Erythroblast (primary cell): ENCODE data around the gene MAGOHB.
"Not testable (repeated sequence)": the region's sequence is repeated elsewhere in the genome, so short reads cannot be mapped to it uniquely, and the experiment has no call there.

Experiments used
- DNase-seq, 2 experiments: peaks; one replicate each; lab custom pipeline; 2025; lab: John Stamatoyannopoulos, UW
- GATA1 ChIP-seq: IDR thresholded peaks from 2 replicates; pipeline ENCODE4 v1.6.1; 2011; ENCODE audit warnings: low read depth, mild to moderate bottlenecking, control low read depth, low read length, moderate library complexity
- POLR2A ChIP-seq: IDR thresholded peaks from 2 replicates; pipeline ENCODE4 v1.6.1; 2011; ENCODE audit warnings: mild to moderate bottlenecking, low read length

MAGOHB gene

GRCh38 chr12:10613349-10614055 is at the start of gene MAGOHB:
MAGOHB (minus strand) TSS chr12:10613609; CDS start chr12:10613532, 77 bp downstream.
- TF ChIP-seq GATA1: no peak
- TF ChIP-seq POLR2A: peak; percentile 92

DNA sequence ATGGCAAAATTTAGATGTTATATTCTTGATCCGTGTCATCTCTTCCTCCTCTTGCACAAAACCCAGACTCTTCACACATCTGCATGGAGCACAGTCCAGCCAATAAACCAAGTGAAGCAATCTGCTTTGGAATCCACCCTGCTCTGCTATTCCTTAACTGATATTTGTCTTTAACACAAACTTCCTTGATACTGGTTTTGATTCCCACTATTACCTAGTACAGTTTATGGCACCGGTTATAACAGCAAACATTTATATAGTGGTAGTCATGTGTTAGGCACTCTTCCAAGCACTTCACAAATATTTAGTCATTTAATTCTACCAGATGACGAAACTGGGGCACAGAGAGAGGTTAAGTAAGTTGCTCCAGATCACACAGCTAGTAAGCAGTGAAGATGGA is 47.9 kb upstream of the MAGOHB start:
- no peak for TF ChIP-seq GATA1
- TF ChIP-seq POLR2A: no peak
- no peak for DNase-seq

More at GRCh38 chr12:10613349-10614055, at the start of gene MAGOHB:
- DNase-seq: peak; percentile 97 to 98

- TF ChIP-seq GATA1: no peak
- no peak for TF ChIP-seq POLR2A
- DNase-seq: no peak
These were observed 40.6 kb upstream of the MAGOHB start for GRCh38 chr12:10654003-10654402.

- DNase-seq: no peak
- TF ChIP-seq POLR2A (no peak), GATA1 (no peak)
These were observed 38.8 kb upstream of the MAGOHB start for GRCh38 chr12:10652192-10652591.

- DNase-seq: not testable (repeated sequence)
These were observed 33.2 kb upstream of the MAGOHB start for GRCh38 chr12:10646576-10646975.

- no peak for TF ChIP-seq POLR2A
- TF ChIP-seq GATA1: no peak
These were observed 32.5 kb upstream of the MAGOHB start for GRCh38 chr12:10645910-10646309.

GRCh38 chr12:10641735-10642500 is 28.5 kb upstream of the MAGOHB start:
- no peak for DNase-seq

More at GRCh38 chr12:10645910-10646309, 32.5 kb upstream of the MAGOHB start:
- no peak for DNase-seq

GRCh38 chr12:10638728-10639127 is 25.3 kb upstream of the MAGOHB start:
- TF ChIP-seq POLR2A (no peak), GATA1 (no peak)
- DNase-seq: no peak

More at GRCh38 chr12:10641735-10642500, 28.5 kb upstream of the MAGOHB start:
- no peak for TF ChIP-seq GATA1

DNA sequence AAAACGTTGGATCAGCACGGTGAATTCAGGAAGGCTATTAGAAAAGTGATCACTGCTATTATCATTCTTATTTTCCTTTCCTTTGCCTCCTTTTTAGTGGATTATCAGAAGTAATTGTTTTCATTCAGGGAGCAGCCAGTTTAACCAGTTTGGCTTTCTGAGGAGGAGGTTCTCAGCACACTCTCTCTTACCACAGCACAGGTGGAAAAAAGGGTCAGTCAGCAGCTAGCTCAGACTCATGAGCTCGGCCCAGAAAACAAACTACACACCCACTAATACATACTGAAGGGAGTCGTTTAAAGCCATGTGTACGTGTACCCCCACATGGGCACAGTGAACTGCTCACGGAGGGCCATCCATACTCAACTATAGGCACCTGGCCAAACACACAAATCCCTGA is 23.2 kb upstream of the MAGOHB start:
- DNase-seq: no peak
- no peak for TF ChIP-seq GATA1
- no peak for TF ChIP-seq POLR2A

DNA sequence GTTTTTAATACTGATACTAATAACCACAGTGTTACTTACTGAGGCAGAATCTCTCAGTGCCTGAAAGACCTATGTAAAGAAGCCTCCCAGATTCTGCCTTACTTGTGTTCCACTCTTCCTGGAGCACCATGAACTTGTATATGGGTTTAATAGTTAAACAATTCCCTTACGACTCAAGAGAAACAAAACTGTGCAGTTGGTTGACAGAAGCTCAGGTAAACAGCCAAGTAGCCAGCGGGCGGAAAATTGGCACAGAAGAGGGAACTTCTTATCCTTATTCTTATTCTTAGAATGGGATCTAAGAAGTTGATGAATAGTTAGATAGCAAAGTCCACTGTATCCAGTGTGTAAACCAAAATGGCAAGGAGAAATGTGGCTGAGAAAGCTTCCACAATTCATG is 22.7 kb upstream of the MAGOHB start:
- DNase-seq: no peak
- no peak for TF ChIP-seq POLR2A
- no peak for TF ChIP-seq GATA1

GRCh38 chr12:10635306-10635705 is 21.9 kb upstream of the MAGOHB start:
- no peak for DNase-seq
- no peak for TF ChIP-seq GATA1
- TF ChIP-seq POLR2A: no peak

- TF ChIP-seq POLR2A (no peak), GATA1 (no peak)
- no peak for DNase-seq
These were observed 21.0 kb upstream of the MAGOHB start for GRCh38 chr12:10634427-10634826.

DNA sequence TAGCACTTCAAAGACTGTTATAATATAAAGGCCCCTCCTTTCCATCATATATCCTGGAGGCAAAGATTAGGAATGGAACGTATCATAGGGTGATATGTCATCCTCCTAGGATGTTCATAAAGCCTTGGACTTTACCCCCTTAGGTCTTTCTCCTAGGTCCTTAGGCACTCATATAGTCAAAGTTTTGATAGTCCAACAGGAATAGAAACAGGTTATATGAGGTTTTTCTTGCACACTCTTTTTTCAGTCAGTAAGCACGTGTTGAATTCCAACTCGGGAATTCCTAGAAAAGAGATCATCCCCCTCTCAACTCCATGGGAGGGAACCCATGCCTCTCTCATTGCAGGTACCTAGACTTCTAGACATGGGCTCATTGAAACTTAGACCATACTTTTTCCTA is 20.1 kb upstream of the MAGOHB start:
- TF ChIP-seq GATA1 (no peak), POLR2A (no peak)

DNA sequence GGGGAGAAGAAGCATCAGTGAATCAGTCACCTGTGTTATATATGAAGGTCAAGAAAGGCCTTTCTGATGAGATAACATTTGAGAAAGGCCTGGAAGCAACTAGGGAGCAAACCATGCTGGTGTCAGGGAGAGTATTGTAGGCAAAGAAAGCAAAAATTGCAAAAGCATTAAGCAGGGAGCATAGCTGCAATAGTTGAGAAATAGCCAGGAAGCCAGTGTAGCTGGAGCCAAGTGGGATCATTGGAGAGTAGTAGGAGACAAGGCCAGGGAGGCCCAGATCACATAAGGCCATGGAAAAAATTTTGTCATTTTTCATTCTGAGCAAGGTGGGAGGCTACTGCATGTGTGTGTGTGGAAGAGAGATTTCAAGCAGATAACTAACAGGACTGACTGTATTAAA is 18.8 kb upstream of the MAGOHB start:
- TF ChIP-seq GATA1 (no peak), POLR2A (no peak)
- no peak for DNase-seq

More for the DNA sequence above, 20.1 kb upstream of the MAGOHB start:
- DNase-seq: no peak

GRCh38 chr12:10624605-10625004 is 11.2 kb upstream of the MAGOHB start:
- TF ChIP-seq POLR2A: no peak
- no peak for TF ChIP-seq GATA1
- no peak for DNase-seq
